Naive thymus-derived CD4-positive, alpha-beta T cell (primary cell): Measurements from ENCODE around the gene DPH5. TPM values are rescaled to one million over a fixed set of nuclear protein-coding genes. Genes with fewer than 3 reads are reported as not detected.

Source experiments
- ATAC-seq: fragments of 150-1000 bp; cut with Tn5 transposase; 2 replicates; pipeline ENCODE4 v1.10.0; 2021; ENCODE audit warnings: mild to moderate bottlenecking, moderate library complexity
- CTCF ChIA-PET: fragments of 350-600 bp; sonication (Branson Sonifier 250); formaldehyde crosslinking; loops from one replicate; lab custom pipeline; 2021; ENCODE audit warnings: antibody characterized with exemption; lab: Charles Lee
- POLR2A ChIA-PET: fragments of 350-600 bp; sonication (Branson Sonifier 250); formaldehyde crosslinking; loops from one replicate; lab custom pipeline; 2021; ENCODE audit warnings: antibody characterized with exemption, inconsistent platforms; lab: Charles Lee
- DNase-seq, 9 donors: peaks; one replicate each; pipeline versions ENCODE4 v3.0.0 to v3.0.0-alpha.2; 2020 to 2022; ENCODE audit warnings: mixed read lengths in 1 of 9
- H3K27ac ChIP-seq: one replicate; pipeline ENCODE4 v1.7.0; 2013; ENCODE audit warnings: mild to moderate bottlenecking, low read depth, low read length, moderate library complexity
- H3K27me3 ChIP-seq, 2 donors: one replicate each; pipeline ENCODE4 v1.7.0; 2013; ENCODE audit warnings: low read length in 2 of 2, mild to moderate bottlenecking in 2 of 2, moderate library complexity in 2 of 2; ENCODE audit not compliant: control insufficient read depth in 2 of 2, insufficient read depth in 2 of 2
- H3K36me3 ChIP-seq, 3 experiments: 1 replicate in 2 of 3; 2 replicates in 1 of 3; pipeline ENCODE4 v1.7.0; 2013; ENCODE audit warnings: low read length in 3 of 3, mild to moderate bottlenecking in 3 of 3, moderate library complexity in 1 of 3; ENCODE audit not compliant: insufficient read depth in 3 of 3, control insufficient read depth in 2 of 3
- H3K4me1 ChIP-seq, 2 donors: one replicate each; pipeline ENCODE4 v1.7.0; 2013; ENCODE audit warnings: low read length in 2 of 2, mild to moderate bottlenecking in 2 of 2, moderate library complexity in 1 of 2; ENCODE audit not compliant: control insufficient read depth in 2 of 2, insufficient read depth in 2 of 2
- H3K4me3 ChIP-seq: 2 replicates; pipeline ENCODE4 v1.7.0; 2013; ENCODE audit warnings: mild to moderate bottlenecking, low read length
- H3K9me3 ChIP-seq, 3 experiments: 1 replicate in 2 of 3; 2 replicates in 1 of 3; pipeline ENCODE4 v1.7.0; 2013; ENCODE audit warnings: low read length in 3 of 3; ENCODE audit not compliant: control insufficient read depth in 2 of 3
- H3K27ac Mint-ChIP-seq, 9 donors: one replicate each; pipeline ENCODE4 v1.8.0; 2020 to 2022; ENCODE audit warnings: mixed read lengths in 9 of 9, mild to moderate bottlenecking in 8 of 9, moderate library complexity in 5 of 9, inconsistent platforms in 2 of 9
- H3K27me3 Mint-ChIP-seq, 5 donors: one replicate each; pipeline ENCODE4 v1.8.0; 2021 to 2022; ENCODE audit warnings: mixed read lengths in 5 of 5, mild to moderate bottlenecking in 1 of 5
- H3K36me3 Mint-ChIP-seq, 5 donors: one replicate each; pipeline ENCODE4 v1.8.0; 2020 to 2022; ENCODE audit warnings: mixed read lengths in 5 of 5, mild to moderate bottlenecking in 3 of 5, inconsistent platforms in 1 of 5
- H3K4me1 Mint-ChIP-seq, 7 donors: one replicate each; pipeline ENCODE4 v1.8.0; 2020 to 2022; ENCODE audit warnings: mixed read lengths in 7 of 7, mild to moderate bottlenecking in 3 of 7, inconsistent platforms in 1 of 7
- H3K4me3 Mint-ChIP-seq, 10 donors: one replicate each; pipeline ENCODE4 v1.8.0; 2020 to 2022; ENCODE audit warnings: mild to moderate bottlenecking in 10 of 10, mixed read lengths in 10 of 10, moderate library complexity in 6 of 10, inconsistent platforms in 2 of 10
- H3K9me3 Mint-ChIP-seq, 11 donors: one replicate each; pipeline ENCODE4 v1.8.0; 2020 to 2022; ENCODE audit warnings: mixed read lengths in 11 of 11, mild to moderate bottlenecking in 4 of 11, inconsistent platforms in 1 of 11, moderate library complexity in 1 of 11
- intact Hi-C, 2 donors: fragments of 100-400 bp; cut with micrococcal nuclease; formaldehyde crosslinking; loops; one replicate each; pipeline ENCODE4 v1.15.1; 2023
- polyA plus RNA-seq, 2 donors: library from polyadenylated mRNA; unstranded; fragments of 300-500 nt; fragmentation: Illumina TruSeq; gene quantifications; one replicate each; pipeline ENCODE4 v1.2.3, GENCODE V29; 2021
- total RNA-seq, 6 experiments: library from RNA in 5 of 6; stranded (reverse) in 5 of 6; gene quantifications; 1 replicate in 5 of 6; 2 replicates in 1 of 6; pipeline ENCODE4 v1.2.3 and lab custom pipeline; 2021 to 2026

The DPH5 gene
- total and polyA plus RNA-seq, 7 experiments from 2014 or later = 26.3 to 72.2 (median 53.7) TPM

DNA sequence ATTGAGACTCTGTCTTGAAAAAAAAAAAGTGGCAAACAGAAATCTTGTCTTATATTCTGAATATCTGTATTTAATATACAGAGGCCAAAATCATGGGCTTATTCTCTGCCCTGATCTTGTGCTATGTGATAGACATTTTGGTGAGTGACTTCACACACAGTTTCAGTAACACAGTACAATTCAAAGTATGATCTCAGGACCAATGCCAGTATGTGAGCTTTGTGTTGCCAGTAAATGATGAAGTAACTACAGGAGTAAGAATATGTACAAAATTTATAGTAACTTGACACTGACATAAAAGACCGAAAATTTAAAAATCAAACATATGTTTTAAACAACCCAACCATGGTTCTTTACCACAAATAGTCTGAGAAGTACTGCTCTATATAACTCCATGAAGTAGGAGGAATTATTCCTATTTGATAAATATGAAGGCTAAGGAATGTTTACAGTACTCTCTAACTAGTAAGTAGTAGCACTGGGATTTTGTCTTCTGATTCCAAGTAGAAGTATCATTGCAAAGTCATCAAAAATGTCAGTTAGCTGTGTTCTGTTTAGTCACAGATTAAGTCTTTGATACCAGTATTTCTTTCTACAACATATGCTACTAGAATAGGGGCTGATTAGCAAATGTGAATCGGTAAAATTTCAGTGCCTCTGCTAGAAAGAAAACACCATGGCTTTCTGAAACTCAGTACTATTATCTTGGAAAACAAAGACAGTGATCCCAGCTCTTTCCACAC lies 25.3 kb downstream of the DPH5 start:
- no peak for ATAC-seq
- no peaks in the 10 kb centered on the region for H3K27me3 ChIP-seq
- no peak overlapping the region for H3K27ac ChIP-seq
- H3K9me3 ChIP-seq = no peaks in the 10 kb centered on the region
- H3K4me3 Mint-ChIP-seq = no peak overlapping the region
- no peak overlapping the region for H3K4me3 ChIP-seq
- intact Hi-C loops = loop anchor here in 1 of 2 donors (5.0 kb wide), 2 partner anchors 33 to 37 kb away; no protein-coding TSS in a partner anchor
- POLR2A ChIA-PET = interaction anchor here (0.6 to 1.3 kb wide), 3 partner anchors 10 to 24 kb away, joined by 3 to 4 read pairs (median 4); no protein-coding TSS in a partner anchor
- H3K36me3 Mint-ChIP-seq = peaks cover 12 to 48% (median 41%) of the 10 kb centered on the region in 5 donors
- H3K4me1 Mint-ChIP-seq = peaks cover 33 to 74% (median 52%) of the 10 kb centered on the region in 7 donors
- DNase-seq = no peak
- peaks cover 18 to 36% of the 10 kb centered on the region in 2 donors for H3K4me1 ChIP-seq
- peak overlapping the region in 3 of 9 donors; percentile 19 to 85 (median 24) for H3K27ac Mint-ChIP-seq
- no peaks in the 10 kb centered on the region for H3K27me3 Mint-ChIP-seq
- H3K9me3 Mint-ChIP-seq = peaks cover 0 to 3% (median 0%) of the 10 kb centered on the region in 11 donors
- CTCF ChIA-PET = interaction anchor here (1.3 kb wide), 1 partner anchor 11 kb away, joined by 4 read pairs; no protein-coding TSS in a partner anchor
- H3K36me3 ChIP-seq = peaks cover 0 to 6% (median 3%) of the 10 kb centered on the region in 3 experiments

DNA sequence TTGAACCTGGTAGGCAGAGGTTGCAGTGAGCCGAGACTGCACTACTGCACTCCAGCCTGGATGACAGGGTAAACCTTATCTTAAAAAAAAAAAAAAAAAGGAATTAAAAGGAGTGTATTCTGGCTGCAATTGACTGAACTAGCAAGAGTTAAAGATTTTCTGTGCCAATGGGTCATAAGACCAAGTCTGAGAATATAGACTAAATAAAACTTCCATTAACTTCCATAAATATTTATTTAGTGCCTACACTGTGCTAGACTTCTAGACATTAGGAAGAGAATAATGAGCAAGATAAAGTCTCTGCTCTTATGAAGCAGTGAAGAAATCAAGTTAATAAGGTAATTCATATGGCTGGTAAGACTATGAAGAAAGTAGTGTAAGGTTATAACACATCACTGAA lies 27.2 kb downstream of the DPH5 start:
- peaks cover 7 to 28% of the 10 kb centered on the region in 2 donors for H3K4me1 ChIP-seq
- ATAC-seq = no peak
- no peak for DNase-seq
- peaks cover 0 to 6% (median 3%) of the 10 kb centered on the region in 3 experiments for H3K36me3 ChIP-seq
- Mint-ChIP-seq H3K9me3 (no peaks in the 10 kb centered on the region), H3K4me1 (peaks cover 29 to 69% (median 50%) of the 10 kb centered on the region in 7 donors), H3K36me3 (peaks cover 17 to 56% (median 40%) of the 10 kb centered on the region in 5 donors), H3K27me3 (no peaks in the 10 kb centered on the region), H3K27ac (peak overlapping the region in 3 of 9 donors; percentile 2 to 18 (median 8)), H3K4me3 (no peak overlapping the region)
- no peak overlapping the region for H3K4me3 ChIP-seq
- no peak overlapping the region for H3K27ac ChIP-seq
- no peaks in the 10 kb centered on the region for H3K9me3 ChIP-seq
- ChIA-PET CTCF (no interaction called here), POLR2A (interaction anchor here (1.4 kb wide), 1 partner anchor 69 kb away, joined by 4 read pairs; no protein-coding TSS in a partner anchor)
- intact Hi-C loops = no loop called here
- no peaks in the 10 kb centered on the region for H3K27me3 ChIP-seq

DNA sequence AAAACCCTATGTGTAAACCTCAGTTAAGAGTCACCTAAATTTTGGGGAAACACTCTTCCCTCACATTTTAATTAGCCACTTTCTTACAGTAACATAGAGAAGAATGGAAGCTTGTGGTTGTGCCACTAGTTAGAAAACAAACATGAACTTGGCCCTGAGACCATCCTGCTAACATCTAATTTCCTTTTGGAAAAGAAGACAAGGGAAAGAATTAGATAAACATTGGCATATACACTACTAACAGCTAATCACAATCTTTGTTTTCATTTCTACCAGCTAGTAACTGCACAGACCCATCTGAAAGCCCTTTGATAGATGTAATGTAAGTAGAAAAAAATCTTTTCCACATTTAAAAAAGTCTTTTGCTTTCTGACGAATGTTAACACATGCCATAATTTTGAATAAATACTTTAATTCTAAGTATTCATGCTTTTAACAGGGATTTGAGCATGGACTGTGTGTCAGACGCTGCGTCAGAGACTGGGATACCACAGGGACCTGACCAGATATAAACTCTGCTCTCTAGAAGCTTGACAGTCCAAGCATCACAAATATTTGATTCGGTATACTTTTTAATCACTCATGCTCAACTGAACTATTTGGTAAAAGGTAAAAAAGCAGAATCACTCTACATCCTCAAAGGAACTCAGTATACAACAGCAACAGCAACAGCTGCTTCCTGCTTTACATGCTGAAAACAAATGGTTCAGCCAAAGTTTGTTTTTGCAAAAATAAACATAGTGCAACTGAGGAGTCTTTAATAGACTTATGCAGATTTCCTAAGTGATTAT lies 30.2 kb downstream of the DPH5 start:
- Mint-ChIP-seq H3K4me1 (peaks cover 12 to 57% (median 26%) of the 10 kb centered on the region in 7 donors), H3K27ac (peak overlapping the region; percentile 10 to 79 (median 60)), H3K27me3 (no peaks in the 10 kb centered on the region), H3K9me3 (no peaks in the 10 kb centered on the region), H3K36me3 (peaks cover 22 to 55% (median 53%) of the 10 kb centered on the region in 5 donors), H3K4me3 (peak overlapping the region in 6 of 10 donors; percentile 31 to 69 (median 56))
- Histone ChIP-seq H3K27me3 (no peaks in the 10 kb centered on the region), H3K4me3 (no peak overlapping the region), H3K9me3 (no peaks in the 10 kb centered on the region), H3K36me3 (peaks cover 0 to 17% (median 3%) of the 10 kb centered on the region in 3 experiments), H3K4me1 (peaks cover 0 to 14% of the 10 kb centered on the region in 2 donors), H3K27ac (no peak overlapping the region)
- DNase-seq (peak in 3 of 9 donors; percentile 22 to 29 (median 26)), ATAC-seq (no peak)
- CTCF ChIA-PET = interaction anchor here (0.5 to 1.0 kb wide), 3 partner anchors 42 to 265 kb away, joined by 3 to 4 read pairs (median 4); no protein-coding TSS in a partner anchor
- intact Hi-C loops = loop anchor here in 1 of 2 donors (2.0 kb wide), 1 partner anchor 15 kb away; no protein-coding TSS in a partner anchor
- POLR2A ChIA-PET = interaction anchor here (0.9 to 3.1 kb wide), 9 partner anchors 9 to 244 kb away, joined by 3 to 14 read pairs (median 3); partner anchors contain the start of gene SLC30A7

DNA sequence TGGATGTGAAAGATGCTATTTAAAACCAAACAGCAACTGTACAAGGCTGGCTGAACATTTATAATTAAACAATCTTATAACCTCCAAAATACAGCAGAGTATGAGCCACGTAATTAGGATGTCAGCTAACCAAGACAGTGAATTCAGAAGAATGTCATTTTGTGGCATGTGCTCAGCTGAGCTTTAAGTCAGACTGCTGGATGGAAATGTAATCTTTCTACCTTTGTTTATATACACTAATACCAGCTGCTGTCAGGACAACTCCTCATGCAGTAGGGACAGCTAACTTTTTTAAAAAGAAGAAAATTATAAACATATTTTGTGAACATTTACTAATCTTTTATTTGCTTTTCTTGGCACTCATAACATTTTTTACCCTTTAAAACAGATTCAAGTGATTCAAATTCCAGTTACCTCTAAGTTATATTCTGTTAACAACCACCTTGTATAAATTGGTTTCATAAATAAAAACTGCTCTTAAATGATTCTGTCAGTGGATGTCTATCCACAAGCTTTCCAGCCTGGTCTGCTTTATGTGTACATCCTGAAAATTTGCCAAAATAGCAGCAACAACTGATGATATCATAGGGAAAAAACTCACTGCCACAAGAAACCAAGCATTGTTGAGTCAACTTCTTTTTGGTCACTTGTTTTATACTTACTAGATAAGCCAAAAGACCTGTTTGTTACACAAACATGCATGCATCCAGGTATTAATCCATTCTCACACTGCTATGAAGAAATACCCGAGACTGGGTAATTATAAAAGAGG lies 36.1 kb downstream of the DPH5 start:
- Histone ChIP-seq H3K27me3 (no peaks in the 10 kb centered on the region), H3K4me3 (no peak overlapping the region), H3K36me3 (peaks cover 0 to 24% (median 0%) of the 10 kb centered on the region in 3 experiments), H3K4me1 (peaks cover 0 to 2% of the 10 kb centered on the region in 2 donors), H3K9me3 (no peaks in the 10 kb centered on the region), H3K27ac (no peak overlapping the region)
- intact Hi-C loops = loop anchor here in 1 of 2 donors (2.0 kb wide), 1 partner anchor 15 kb away; no protein-coding TSS in a partner anchor
- peaks cover 16 to 58% (median 53%) of the 10 kb centered on the region in 5 donors for H3K36me3 Mint-ChIP-seq
- CTCF ChIA-PET = interaction anchor here (1.9 kb wide), 1 partner anchor 10 kb away, joined by 4 read pairs; no protein-coding TSS in a partner anchor
- ATAC-seq (no peak), DNase-seq (no peak)
- H3K27me3 Mint-ChIP-seq = no peaks in the 10 kb centered on the region
- peak overlapping the region in 5 of 9 donors; percentile 21 to 79 (median 43) for H3K27ac Mint-ChIP-seq
- POLR2A ChIA-PET = interaction anchor here (0.6 to 0.8 kb wide), 2 partner anchors 10 to 15 kb away, joined by 3 to 4 read pairs; no protein-coding TSS in a partner anchor
- H3K9me3 Mint-ChIP-seq = peaks cover 0 to 12% (median 0%) of the 10 kb centered on the region in 11 donors
- peaks cover 0 to 38% (median 25%) of the 10 kb centered on the region in 7 donors for H3K4me1 Mint-ChIP-seq
- H3K4me3 Mint-ChIP-seq = no peak overlapping the region

DNA sequence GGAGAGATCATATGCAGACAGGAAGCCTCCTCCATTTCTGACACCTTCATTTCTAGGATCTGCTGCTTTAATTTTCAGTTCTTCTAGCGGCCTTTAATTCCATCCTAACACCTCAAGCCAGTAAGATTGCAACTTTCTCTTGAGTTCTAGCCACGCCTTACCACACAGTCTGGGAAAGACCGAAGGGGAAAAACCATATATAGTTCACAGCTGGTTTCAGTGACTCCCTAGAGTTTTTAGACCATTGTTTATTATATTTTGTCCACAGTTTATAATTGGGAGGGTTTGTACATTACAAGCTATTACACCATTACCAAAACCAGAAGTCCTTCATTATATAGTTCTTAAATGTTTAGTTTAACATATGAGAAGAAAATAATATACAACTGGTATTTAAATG lies 37.5 kb downstream of the DPH5 start:
- POLR2A ChIA-PET = interaction anchor here (0.8 to 1.7 kb wide), 4 partner anchors 15 to 86 kb away, joined by 3 to 5 read pairs (median 4); no protein-coding TSS in a partner anchor
- Mint-ChIP-seq H3K27ac (peak overlapping the region in 6 of 9 donors; percentile 2 to 70 (median 26)), H3K4me1 (peaks cover 0 to 44% (median 31%) of the 10 kb centered on the region in 7 donors), H3K9me3 (peaks cover 0 to 12% (median 0%) of the 10 kb centered on the region in 11 donors), H3K36me3 (peaks cover 15 to 65% (median 63%) of the 10 kb centered on the region in 5 donors), H3K4me3 (no peak overlapping the region), H3K27me3 (no peaks in the 10 kb centered on the region)
- H3K27ac ChIP-seq = no peak overlapping the region
- H3K4me1 ChIP-seq = no peaks in the 10 kb centered on the region
- no peaks in the 10 kb centered on the region for H3K27me3 ChIP-seq
- CTCF ChIA-PET = interaction anchor here (1.4 to 1.9 kb wide), 2 partner anchors 12 to 46 kb away, joined by 3 to 4 read pairs; no protein-coding TSS in a partner anchor
- H3K36me3 ChIP-seq = peaks cover 0 to 25% (median 0%) of the 10 kb centered on the region in 3 experiments
- DNase-seq (no peak), ATAC-seq (no peak)
- H3K4me3 ChIP-seq = no peak overlapping the region
- intact Hi-C loops = loop anchor here in 1 of 2 donors (2.0 kb wide), 1 partner anchor 17 kb away; no protein-coding TSS in a partner anchor
- no peaks in the 10 kb centered on the region for H3K9me3 ChIP-seq
